T-helper 2 cell (primary cell): ENCODE data around the gene GUCY1A2.

Experiments used
- DNase-seq, 5 experiments: peaks; one replicate each; pipeline versions ENCODE4 v3.0.0 to v3.0.0-alpha.2; 2012 to 2022

GUCY1A2 gene

DNA sequence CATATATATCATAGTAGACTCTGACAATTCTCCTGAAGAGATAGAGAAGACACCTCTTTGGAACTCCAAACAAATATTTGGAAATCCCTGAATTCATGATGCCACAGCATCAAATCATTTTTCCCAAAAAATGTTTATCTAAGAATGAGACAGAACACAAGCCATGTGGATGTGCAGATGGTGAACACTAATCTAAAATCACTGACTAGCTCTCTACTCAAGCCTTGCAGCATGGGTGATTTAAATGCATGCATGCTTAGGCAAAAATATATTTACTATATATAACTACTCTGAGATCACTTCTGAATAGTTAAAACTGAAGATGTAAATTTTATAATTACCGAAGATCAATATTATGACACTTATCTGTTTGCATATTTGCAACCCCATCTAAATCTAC, 289.9 kb downstream of the GUCY1A2 start:
- DNase-seq, result no peak

DNA sequence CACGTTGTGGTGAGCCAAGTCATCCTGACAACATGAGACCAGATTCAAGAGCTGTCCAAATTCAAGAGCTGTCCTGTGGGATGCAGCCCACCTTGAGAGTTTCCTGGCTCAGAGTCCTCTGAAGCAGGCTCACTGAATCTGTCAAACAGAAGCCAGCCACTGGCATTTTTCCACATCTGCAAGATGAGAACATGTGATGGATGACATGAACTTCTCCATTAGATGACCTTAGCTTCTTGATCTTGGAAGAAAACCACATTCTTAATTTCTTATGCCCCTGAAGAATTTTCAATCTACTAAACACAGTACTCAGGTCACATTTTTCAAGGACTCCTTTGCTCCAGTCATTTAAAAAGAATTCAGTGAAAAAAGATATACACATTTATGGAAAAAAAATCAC, 291.0 kb downstream of the GUCY1A2 start:
- no peak for DNase-seq

DNA sequence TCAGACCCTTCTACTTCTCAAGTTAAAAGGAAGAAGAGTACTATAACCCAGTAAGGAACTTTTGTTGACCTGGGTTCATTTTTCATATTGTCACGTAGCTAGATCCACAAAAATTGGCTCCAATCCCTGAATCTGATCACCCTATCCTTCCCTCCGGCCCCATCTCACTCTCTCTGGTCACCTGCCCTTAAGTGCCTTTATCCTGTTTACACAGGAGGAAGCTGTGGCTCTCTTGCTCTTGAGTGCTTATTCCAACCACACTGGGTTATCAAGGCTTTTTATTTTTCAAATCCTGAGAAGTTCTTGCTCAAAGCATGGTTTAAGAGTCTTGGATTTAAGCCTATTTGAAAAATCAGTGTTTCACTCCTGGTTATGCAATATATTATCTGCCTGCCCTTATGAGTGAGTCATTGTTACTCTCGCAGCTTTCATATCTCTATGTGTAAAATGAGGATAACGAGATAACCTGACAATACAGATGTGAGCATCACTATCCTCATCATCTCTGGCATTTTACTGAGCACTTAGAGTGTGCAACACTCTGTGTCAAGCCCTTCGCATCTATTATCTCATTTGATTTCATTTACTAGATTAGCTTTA, 293.9 kb downstream of the GUCY1A2 start:
- no peak for DNase-seq

DNA sequence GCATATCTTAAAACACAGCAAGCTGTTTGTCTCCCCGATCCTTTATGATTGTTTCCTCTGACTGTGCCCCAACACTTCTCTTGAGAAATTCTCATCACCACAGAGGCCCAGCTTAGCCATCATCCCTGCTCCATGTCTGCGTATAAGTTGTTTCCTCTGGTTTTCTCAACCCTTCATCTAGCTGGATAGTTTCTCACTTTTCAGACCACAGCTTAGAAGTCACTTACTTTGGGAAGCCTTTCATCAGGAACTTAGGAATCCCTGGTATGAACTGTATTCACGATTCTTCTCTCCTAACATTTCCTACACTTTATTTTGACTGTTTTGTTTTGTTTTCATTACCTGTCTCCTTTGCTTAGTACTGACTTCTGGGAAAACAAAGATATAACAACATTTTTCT, 295.2 kb downstream of the GUCY1A2 start:
- DNase-seq, result no peak

DNA sequence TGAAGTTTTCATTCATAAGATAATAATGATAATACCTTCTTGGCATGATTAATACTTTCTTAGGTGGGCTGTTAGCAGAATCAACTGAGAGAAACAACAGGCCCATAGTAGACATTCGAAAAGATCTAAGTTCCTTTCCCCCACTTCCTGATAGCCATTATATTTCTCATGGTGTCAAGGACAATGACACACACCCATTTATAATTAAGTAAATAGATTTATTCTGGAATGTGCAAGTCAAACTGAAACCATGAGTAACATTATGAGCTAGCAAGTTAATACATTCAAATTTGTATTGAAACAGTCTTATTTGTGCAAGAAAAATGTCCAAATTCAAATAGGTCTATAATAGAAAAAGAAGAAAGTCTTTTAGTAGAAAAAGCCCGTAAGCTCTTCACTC, 301.1 kb downstream of the GUCY1A2 start:
- no peak for DNase-seq

DNA sequence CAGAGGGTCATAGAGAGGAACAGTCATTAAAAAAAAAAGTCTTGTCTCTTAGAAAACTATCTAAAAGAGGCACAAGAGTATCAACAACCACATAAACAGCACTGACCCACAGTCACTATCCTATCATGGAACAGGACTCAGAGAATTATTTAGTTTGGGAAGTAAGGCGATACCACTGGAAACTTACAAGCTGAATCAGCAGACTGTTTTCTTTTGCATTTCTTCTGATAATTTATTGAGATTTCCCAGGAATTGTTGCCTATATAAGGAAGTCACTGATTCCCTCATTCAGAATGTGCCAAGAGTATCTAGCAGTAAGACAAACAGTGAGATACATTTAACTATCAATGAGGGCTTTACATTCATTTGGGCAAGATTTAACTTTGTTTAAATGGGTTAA, 304.1 kb downstream of the GUCY1A2 start:
- no peak for DNase-seq

DNA sequence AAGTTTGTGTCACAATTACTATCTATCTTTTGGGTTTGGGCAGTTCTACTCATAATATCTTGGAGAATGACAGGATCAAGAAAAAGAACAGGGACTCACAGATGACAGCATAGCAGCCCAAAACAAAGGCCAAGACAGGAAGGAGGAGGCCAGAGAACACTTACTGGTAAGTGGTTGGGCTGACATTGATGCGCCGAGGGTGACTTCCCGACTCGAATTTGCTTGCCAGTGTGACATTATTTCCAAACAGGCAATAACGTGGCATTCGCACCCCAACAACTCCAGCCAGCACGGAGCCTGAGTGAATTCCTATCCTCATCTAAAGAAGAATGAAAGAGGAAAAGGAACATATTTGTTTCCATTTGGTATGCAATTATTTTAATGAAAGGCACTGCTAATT, 309.9 kb downstream of the GUCY1A2 start:
- DNase-seq, result no peak

DNA sequence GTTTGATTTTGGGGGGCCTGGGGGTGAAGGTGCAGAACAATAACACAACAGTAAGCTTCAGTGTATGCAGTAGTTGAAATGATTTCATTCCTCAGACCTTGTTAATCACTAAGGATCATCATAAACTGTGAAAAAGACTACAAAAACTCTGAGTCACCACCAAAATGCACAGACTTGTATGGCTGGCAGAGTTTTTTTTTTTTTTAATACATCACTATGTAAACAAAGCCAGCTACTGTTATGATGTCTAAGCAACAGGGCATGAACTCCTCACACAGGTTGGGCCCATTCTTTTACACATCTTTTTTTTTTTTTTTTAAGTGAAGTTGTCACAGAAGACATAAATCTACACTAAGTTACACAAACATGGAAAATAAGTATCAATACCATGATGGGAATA, 311.9 kb downstream of the GUCY1A2 start:
- DNase-seq, result no peak

DNA sequence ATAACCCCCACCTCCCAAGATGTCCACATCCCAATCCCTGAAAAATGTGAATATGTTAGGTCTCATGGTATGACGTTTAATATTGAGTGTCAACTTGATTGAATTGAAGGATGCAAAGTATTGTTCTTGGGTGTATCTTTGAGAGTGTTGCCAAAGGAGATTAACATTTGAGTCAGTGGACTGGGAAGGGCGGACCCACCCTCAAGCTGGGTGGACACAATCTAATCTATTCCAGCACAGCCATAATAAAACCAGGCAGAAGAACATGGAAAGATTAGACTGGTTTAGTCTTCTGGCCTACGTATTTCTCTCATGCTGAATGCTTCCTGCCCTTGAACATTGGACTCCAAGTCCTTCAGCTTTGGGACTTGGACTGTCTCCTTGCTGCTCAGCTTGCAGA, 315.5 kb downstream of the GUCY1A2 start:
- no peak for DNase-seq

DNA sequence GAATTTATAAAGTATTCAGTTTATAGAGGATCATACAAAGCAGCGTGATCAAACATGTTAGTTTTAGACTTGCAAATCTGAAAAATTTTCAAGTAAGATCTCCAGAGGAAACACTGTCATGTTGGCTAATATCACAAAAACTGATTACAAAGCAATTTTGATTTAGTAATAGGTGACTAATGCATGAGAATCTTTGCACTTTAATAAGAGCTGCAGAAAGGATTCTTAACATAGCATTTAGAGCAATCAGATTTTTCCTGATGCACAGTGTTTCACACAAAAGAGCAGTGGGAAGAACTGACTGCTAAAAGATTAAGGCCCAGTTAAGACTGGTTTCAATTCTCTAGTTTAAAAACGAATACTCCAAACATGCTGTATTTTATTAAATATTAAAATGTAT, 321.2 kb downstream of the GUCY1A2 start:
- no peak for DNase-seq

DNA sequence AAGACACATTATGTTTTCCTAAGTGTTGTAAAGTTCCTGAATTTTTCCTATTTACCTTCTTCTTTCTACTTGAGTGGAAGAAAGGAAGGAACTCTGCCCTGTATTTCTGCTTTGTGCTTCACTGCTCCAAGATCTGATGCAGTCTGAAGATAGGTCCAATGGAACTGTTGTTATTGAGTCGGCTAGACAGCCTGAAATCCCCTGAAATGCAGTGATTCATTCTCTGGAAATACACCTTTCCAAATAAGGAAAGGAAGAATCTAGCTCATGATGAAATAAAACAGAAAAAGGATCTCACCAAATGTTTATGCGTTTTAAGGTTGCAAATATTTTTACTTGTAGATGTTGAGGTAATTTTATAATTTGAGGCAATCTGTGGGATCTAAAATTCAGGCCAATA, 322.8 kb downstream of the GUCY1A2 start:
- no peak for DNase-seq

DNA sequence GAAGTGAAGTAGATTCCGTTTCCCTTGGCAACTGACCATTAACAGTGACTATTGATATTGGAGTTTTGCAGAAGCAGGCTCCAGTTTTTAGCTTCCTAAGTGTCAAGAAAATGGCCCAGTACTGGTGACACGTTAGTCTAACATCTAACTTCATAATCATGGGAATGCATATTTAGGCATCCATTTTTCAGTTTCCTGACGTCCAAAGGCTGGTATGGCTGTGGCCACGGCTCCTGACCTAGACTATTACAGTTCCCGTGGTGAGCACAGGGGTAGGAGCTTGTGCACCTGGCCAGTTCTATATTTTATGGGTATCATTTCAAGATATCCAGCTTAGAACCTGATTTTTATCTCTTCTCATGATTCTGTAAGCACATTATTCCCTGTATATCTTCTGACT, 323.8 kb downstream of the GUCY1A2 start:
- DNase-seq, result no peak

DNA sequence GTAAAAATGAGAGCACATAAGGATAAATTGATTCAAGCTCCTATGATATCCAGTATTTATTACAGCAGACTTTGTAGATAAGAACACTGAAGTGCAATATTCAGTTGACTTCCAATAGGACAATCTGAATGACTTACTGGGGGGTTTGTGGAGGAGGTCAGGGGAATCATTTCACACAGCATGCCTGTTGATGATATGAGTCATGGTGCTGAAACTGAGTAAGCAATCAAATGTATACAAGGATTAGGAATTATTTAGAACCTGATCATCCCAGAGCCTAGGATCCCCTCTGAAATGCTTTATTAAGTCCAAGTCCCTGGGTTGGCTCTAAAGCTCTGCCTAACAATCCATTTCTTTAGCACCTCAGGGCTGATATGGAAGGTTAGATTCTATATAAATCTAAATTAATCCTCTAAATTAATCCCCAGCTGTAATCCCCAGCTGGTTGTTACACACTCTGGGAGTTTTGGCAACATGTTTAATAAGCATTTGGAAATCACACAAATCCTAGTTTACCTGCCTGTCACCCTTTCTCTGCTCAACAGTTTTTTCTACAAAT, 326.4 kb downstream of the GUCY1A2 start:
- no peak for DNase-seq

DNA sequence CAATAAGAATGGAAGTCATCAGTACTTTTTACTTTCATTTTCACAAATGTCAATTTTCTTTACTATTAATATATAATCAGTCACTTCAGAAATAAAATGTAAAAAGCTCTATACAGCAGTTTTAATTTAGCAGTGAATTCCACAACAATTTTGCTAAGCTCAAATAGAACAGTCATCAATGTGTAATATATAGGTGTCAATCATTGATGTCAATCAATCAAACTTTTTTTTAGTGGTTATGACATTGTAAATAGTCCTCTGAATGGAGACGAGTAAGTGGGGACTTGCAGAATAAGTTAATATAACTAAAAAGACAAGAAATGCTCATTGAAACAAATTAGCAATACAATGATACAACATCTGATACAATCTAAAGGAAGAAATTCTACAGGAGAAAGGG, 327.4 kb downstream of the GUCY1A2 start:
- no peak for DNase-seq

DNA sequence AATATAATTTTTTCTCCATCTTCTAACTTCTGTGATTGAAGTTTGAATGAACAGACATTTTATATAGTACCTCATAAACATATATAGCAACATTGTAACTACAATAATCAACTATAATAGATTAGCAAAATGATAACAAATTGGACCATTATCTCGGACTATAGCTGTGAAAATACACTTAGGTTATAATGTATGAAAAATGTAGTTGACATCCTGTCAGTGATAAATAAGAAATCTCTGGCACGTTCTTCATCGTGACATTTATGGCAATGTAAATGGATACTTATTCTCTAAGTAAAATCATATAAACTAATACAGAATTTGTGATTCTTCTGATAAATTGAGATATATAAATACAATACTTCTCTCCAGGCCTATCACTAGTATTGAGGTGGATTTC, 333.3 kb downstream of the GUCY1A2 start:
- DNase-seq, result no peak

DNA sequence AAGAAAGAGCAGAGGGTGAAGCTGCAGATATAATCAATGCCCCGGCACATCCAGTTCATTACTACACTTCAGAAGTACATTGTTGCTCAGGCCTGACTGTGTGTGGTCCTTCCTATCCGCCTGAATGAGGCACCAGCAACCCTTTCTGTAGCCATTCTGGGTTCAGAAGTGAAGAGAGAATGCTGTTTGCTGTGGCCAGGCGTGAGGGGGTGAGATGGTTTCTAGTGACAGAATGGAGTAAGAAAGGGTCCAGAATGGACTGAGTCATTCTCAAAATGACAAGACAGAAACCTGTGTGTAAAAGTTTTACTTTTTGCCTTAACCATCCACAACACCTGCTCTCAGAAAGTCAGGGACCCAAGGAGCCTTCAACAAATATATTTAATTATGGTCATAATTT, 334.8 kb downstream of the GUCY1A2 start:
- no peak for DNase-seq

DNA sequence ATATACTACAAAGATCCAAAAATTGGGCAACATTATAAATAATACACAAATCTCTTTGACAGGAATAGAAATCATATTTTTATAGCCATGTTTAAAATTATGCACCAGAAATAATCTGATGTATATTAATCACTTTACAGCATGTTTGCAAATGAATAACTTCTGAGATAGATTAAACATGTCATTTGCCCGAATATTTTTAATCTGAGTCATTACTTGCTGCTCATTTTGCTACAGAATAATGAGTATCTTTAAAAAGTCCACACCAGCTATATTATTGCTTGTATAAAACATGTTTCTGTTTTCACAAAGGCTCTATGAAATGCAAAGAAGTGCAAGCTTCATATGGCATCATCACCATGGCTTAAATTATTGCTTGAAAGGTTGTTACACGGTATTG, 336.8 kb downstream of the GUCY1A2 start:
- DNase-seq, result no peak

DNA sequence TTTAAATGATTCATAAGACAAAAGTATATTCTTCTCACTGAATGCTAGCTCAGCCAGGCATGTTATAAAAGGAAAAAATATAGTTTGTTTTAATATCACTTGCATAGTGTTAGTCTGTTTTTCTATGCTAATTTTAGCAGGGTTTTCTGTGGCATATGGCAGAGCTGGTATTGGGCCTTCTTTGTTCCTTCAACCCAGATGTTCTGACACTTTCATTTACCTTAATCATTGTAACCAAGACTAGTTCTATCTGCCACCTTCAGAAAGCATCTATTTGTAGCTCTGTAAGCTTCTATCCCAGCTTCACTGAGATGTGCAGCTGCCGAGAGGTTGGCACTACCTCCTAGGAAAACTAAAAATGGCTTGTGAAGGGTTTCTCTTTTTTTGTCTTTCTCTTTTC, 338.7 kb downstream of the GUCY1A2 start:
- no peak for DNase-seq

DNA sequence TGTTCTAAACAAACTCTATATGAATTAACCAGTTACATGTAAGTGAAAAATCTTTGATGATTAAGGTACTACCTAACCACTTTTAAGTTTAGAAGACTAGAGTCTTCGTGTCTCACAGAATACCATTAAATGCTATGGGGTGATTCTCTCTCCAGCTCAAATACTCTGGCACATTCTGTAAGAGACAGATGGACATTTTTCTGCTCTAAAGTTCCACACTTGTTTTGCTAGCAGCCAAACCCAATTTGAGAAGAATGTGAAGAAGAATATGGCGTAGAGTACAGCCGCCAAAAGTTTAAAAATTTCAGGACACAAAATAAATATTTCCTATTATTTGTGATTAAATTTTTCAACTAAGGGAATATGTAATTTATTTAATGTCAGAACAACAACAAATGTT, 339.1 kb downstream of the GUCY1A2 start:
- no peak for DNase-seq

DNA sequence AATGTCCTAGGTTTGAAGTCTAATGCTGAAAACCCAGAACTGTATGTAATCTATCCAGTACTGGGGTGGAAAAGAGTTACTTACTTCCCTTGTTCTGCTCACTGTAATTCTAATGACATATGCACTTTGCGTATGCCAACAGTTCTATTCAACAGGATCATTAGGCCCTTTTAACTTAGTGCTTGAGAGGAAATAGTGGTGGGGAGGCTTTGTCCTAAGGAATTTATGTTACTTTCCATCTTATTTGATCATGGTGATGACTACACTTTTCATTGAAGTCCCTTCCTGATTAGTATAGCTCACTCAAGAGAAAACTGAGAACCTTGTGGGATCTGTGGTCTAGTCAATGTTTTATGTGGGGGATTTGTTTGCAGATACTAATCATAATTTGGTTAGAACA, 348.2 kb downstream of the GUCY1A2 start:
- no peak for DNase-seq

DNA sequence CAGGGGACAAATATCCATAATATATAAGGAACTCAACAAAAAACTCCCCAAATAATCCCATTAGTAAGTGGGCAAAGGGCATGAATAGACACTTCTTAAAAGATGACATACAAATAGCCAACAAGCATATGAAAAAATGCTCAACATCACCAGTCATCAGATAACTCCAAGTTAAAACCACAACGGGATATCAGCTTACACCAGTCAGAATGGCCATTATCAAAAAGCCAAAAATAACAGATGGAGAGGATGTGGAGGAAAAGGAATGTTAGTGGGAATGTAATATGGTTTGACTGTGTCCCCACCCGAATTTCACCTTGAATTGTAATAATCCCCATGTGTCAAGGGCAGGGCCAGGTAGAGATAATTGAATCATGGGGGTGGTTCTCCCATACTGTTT, 350.1 kb downstream of the GUCY1A2 start:
- no peak for DNase-seq

DNA sequence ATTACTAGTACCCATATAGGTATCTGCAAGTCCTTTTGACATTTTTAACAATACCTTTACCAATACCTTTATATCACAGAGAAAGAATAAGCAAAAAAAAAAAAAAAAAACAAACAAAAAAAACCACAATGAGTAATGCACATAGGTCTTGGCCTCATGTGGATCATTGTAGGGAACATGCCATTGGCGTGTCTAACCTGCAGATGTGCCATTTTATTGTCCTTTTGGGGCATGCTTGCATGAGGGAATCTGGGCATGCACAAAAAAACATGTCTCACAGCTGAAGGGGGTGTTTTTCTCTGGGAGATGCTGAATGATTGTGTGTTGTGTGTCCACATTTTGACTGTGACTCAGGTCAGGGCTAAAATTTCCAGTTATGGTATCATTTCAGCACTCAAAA, 361.6 kb downstream of the GUCY1A2 start:
- no peak for DNase-seq

DNA sequence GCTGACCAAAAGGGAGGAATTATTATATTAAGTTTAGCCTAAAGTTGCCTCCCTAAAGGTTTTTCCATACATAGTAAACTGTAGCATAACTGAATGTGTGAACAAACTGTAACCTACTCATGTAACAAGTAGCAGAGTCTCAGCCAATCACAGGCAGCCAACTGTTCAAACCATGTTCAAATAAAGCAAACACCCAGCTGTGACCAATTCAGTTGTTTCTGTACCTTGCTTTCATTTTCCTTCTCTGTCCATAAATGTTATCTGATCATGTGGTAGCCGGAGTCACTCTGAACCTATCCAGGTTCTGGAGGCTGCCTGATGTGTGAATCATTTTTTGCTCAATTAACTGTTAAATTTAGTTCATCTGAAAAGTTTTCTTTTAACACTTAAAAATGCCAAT, 373.5 kb downstream of the GUCY1A2 start:
- no peak for DNase-seq

DNA sequence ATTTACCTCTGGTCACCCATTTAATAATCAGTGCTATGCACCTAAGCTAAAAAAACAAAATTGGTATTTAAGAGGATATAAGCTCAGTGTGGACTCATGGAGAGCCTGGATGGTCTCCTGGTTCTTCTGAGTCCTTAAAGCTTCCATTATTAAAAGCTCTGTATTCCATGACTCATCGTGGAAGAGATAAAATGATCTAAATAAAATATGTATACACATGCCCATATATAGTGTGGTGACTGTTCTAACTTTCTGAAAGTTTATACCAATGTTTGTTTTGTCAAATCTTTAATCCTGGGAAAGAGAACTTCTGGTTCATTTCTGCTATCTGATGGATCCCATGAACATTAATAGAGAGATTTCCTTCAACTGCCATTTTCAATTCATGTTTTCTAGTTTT, 375.9 kb downstream of the GUCY1A2 start:
- no peak for DNase-seq

DNA sequence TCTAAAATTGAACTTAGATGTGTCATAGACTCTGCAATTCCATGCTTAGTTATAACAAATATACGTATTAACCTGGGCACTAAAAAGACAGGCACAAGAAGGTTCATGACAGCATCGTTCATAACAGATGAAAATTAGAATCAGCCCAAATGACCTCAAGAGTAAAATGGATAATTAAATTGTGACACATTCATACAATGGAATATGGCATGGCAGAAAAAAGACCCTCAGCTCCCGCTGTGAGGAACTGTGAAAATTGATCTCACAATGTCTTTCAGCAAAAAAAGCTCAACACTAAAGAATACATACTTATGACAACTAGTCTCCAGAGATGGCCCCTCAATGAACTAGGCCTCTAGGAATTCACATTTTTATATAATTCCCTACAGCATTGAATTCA, 386.0 kb downstream of the GUCY1A2 start:
- no peak for DNase-seq

DNA sequence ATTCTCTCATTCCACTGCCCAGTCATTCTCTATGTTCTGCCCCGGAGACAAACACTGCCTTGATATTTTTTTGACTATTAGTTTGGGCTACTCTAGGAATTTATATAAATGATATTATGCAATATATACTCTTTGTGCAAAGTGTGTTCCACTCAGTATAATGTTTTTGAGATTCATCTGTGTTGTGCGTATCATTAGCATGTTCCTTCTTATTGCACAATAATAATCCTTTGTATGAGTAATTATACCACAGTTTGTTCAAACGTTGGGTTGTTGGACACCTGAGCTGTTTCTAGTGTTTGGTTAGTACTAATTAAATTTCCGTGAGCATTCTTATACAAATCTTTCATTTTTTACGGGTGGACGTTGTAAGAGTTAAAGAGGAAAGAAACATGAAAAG, 390.6 kb downstream of the GUCY1A2 start:
- DNase-seq, result no peak
